Kidney glomerular epithelial cell (primary cell): ENCODE measurements around the gene PRSS48.
"Not testable (repeated sequence)": the region's sequence is repeated elsewhere in the genome, so short reads cannot be mapped to it uniquely, and the experiment has no call there.

Source experiments
- DNase-seq: peaks from one replicate; lab custom pipeline; 2025; lab: John Stamatoyannopoulos, UW

The PRSS48 gene

GRCh38 chr4:151276787-151277562 is at the start of gene PRSS48:
Gene PRSS48, plus strand, starts transcription at chr4:151277161. Its CDS starts 12 bp downstream, at chr4:151277173.
- DNase-seq: peak; percentile 45

DNA sequence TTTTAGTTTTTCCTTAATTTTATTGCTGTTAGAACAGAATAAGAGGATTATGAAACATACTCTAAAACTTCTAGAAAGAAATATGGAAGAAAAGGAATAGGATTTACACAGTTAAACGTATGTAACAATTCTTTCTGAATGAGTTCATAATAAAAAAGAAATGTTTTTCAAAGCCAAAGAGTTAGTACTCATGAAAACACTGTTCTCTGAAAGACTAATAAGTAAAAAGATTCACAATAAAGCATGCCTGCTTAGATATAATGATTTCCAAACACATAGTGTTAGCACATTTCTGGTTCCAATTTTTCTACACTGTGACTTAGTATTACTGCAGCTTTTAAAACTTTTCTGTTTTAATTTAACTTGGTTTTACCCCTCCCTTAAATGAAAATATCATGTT is 49.8 kb upstream of the PRSS48 start:
- DNase-seq: no peak

DNA sequence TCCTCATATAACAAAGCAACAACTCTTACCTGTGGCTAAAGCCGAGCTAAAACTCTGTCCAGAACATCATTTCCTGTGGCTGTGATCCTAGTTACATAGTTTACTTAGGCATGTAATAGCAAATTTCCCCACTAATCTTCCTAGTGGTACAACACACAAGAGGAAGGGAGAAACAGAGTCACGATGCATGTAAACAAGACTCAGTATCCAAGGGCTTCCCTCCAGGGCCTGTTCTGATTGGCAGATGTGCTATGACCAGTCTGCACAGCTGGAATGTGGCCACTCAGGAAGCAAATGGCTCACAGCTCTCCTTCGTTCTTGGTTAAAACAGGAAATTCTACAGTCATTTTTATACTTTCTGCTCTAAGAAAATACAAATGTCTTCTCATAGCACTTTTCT is 49.2 kb upstream of the PRSS48 start:
- DNase-seq: peak; percentile 48

- DNase-seq: no peak
Measured at GRCh38 chr4:151228189-151229119, 48.5 kb upstream of the PRSS48 start.

GRCh38 chr4:151231915-151232595 is 44.9 kb upstream of the PRSS48 start:
- DNase-seq: no peak

- no peak for DNase-seq
Measured at GRCh38 chr4:151233600-151233999, 43.4 kb upstream of the PRSS48 start.

- not testable (repeated sequence) for DNase-seq
Measured at GRCh38 chr4:151235373-151235772, 41.6 kb upstream of the PRSS48 start.

DNA sequence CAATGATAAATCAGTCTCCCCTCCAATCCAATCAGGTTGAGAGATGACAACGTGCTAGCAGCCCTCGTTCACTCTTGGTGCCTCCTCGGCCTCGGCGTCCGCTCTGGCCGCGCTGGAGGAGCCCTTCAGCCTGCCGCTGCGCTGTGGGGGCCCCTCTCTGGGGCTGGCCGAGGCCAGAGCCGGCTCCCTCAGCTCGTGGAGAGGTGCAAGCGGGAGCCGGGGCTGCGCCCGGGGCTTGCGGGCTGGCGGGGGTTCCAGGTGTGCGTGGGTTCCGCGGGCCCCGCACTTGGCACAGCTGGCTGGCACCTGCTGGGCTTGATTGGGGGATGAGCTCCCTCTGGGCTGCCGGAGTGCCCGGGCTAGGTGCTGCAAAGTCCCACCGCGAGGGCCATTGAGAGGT is 40.9 kb upstream of the PRSS48 start:
- DNase-seq: no peak

DNA sequence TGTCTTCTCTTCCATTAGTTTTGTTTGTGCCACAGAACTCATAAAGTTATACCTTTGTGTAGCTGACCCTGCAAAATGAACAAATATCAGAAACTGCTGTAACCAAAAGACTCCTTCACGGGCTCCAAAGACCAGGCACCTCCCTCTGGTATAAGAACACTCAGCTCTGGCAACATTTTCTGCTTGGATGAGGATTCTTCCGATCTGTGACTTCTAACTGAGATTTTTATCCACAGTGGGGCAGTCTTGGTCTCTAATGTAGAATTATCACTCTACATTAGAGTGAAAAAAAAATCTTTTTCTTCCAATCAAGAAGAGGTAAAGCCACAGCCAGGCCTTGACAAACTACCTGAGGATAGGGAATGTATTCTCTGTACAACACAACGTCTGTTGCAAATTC is 38.5 kb upstream of the PRSS48 start:
- DNase-seq: peak; percentile 38

GRCh38 chr4:151239608-151240007 is 37.4 kb upstream of the PRSS48 start:
- DNase-seq: no peak

DNA sequence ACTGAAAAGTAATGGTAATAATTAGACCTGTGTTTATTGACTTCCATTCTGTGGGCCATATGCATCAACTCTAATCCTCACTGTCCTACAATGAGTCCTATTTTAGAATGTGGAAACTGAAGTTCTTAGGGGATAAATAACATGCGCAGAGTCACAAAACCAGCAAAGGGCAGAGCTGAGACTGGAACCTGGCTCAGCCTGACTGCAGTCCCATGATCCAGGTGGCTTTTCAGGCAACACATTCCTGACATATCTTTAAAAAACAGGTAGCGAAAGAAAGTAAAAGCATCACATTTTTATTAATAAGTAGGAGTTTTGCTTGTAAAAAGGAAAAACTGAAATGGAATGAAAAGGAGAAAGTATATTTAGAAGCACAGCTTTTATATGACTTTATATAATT is 34.7 kb upstream of the PRSS48 start:
- no peak for DNase-seq

- DNase-seq: no peak
Measured at GRCh38 chr4:151246742-151247141, 30.2 kb upstream of the PRSS48 start.

- DNase-seq: no peak
Measured at GRCh38 chr4:151247395-151247794, 29.6 kb upstream of the PRSS48 start.

- no peak for DNase-seq
Measured at GRCh38 chr4:151248519-151248918, 28.4 kb upstream of the PRSS48 start.

DNA sequence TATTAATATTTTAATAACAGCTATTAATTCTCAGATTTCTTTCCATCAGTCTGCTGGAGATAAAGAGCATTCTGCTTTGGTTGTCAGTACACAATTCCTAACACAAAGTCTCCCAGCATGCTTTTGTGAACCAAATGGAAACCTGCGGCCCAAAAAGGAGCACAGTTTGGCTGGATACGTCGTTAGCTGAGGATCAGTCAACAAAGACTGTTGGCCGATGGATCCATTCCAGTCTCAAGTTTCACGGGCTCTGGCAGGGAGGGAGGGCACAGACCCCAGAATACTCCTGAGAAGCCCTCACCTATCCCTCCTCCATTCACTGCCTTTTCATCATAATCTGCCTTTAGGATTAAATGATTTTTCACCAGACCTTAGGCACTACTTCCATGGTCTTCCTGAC is 26.3 kb upstream of the PRSS48 start:
- DNase-seq: no peak

- no peak for DNase-seq
Measured at GRCh38 chr4:151251603-151252304, 25.2 kb upstream of the PRSS48 start.

GRCh38 chr4:151255226-151255625 is 21.7 kb upstream of the PRSS48 start:
- DNase-seq: not testable (repeated sequence)

- DNase-seq: not testable (repeated sequence)
Measured at GRCh38 chr4:151255680-151256079, 21.3 kb upstream of the PRSS48 start.

GRCh38 chr4:151256134-151256533 is 20.8 kb upstream of the PRSS48 start:
- DNase-seq: no peak

DNA sequence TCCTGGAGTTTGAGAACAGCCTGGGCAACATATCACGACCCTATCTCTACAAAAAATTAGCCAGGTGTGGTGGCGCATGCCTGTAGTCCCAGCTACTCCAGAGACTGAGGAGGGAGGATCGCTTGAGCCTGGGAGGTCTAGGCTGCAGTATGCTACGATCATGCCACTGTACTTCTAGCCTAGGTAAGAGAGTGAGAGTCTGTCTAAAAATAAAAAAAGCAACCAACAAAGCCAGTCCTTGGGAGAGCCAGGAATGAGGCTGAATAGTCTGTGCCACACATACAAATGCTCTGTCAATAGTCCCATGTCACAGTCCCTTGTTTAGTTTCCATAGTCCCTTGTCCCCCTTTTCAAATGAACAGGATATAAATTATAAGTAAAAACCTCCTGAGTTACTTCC is 19.3 kb upstream of the PRSS48 start:
- no peak for DNase-seq

DNA sequence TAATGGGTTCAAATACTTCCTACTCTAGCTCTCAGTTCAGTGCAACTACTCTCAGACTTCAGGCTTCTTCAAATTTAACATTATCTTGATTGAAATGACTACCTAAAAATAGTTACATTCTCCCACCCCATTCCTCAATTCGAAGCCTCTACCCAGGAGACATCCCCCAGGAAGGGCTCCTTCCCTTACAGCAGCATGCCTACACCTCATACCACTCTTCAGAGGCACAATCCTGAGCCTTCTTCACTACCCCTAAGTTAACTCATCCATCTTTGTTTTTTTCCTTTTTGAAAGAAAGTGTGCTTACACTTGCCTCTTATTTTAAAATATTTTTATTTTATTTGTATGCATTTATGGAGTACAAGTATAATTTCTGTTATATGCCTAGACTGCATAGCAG is 17.2 kb upstream of the PRSS48 start:
- no peak for DNase-seq

- no peak for DNase-seq
Measured at GRCh38 chr4:151260526-151260925, 16.4 kb upstream of the PRSS48 start.
